ENCODE measurements around the gene ADH7.

Gene ADH7

GRCh38 chr4:99435154-99435553, at the start of gene ADH7:
Gene ADH7 (minus strand): TSS chr4:99435342. CDS start chr4:99435233, 109 bp downstream.
- no peak for DNase-seq (ENCODE audit: low read depth in 2 of 2, low spot score in 1 of 2)

- DNase-seq (ENCODE audit: low read depth in 2 of 2, low spot score in 1 of 2): no peak
These were observed 48.5 kb upstream of the ADH7 start for GRCh38 chr4:99483636-99484035.

GRCh38 chr4:99473131-99473530, 38.0 kb upstream of the ADH7 start:
- DNase-seq (ENCODE audit: low read depth in 2 of 2, low spot score in 1 of 2): no peak

- no peak for DNase-seq (ENCODE audit: low read depth in 2 of 2, low spot score in 1 of 2)
These were observed 36.8 kb upstream of the ADH7 start for GRCh38 chr4:99471896-99472295.

GRCh38 chr4:99471349-99471748, 36.2 kb upstream of the ADH7 start:
- DNase-seq (ENCODE audit: low read depth in 2 of 2, low spot score in 1 of 2): no peak

GRCh38 chr4:99468889-99469288, 33.7 kb upstream of the ADH7 start:
- no peak for DNase-seq (ENCODE audit: low read depth in 2 of 2, low spot score in 1 of 2)

GRCh38 chr4:99467887-99468286, 32.7 kb upstream of the ADH7 start:
- no peak for DNase-seq (ENCODE audit: low read depth in 2 of 2, low spot score in 1 of 2)

GRCh38 chr4:99463566-99463965, 28.4 kb upstream of the ADH7 start:
- no peak for DNase-seq (ENCODE audit: low read depth in 2 of 2, low spot score in 1 of 2)

GRCh38 chr4:99462875-99463464, 27.8 kb upstream of the ADH7 start:
- DNase-seq (ENCODE audit: low read depth in 2 of 2, low spot score in 1 of 2): peak; percentile 0 to 6

- DNase-seq (ENCODE audit: low read depth in 2 of 2, low spot score in 1 of 2): no peak
These were observed 26.7 kb upstream of the ADH7 start for GRCh38 chr4:99461623-99462401.

- no peak for DNase-seq (ENCODE audit: low read depth in 2 of 2, low spot score in 1 of 2)
These were observed 24.5 kb upstream of the ADH7 start for GRCh38 chr4:99459546-99460042.

- DNase-seq (ENCODE audit: low read depth in 2 of 2, low spot score in 1 of 2): no peak
These were observed 23.8 kb upstream of the ADH7 start for GRCh38 chr4:99458911-99459447.

- DNase-seq (ENCODE audit: low read depth in 2 of 2, low spot score in 1 of 2): no peak
These were observed 22.5 kb upstream of the ADH7 start for GRCh38 chr4:99457676-99458075.

- DNase-seq (ENCODE audit: low read depth in 2 of 2, low spot score in 1 of 2): no peak
These were observed 22.1 kb upstream of the ADH7 start for GRCh38 chr4:99457270-99457669.

GRCh38 chr4:99447513-99447912, 12.4 kb upstream of the ADH7 start:
- no peak for DNase-seq (ENCODE audit: low read depth in 2 of 2, low spot score in 1 of 2)

GRCh38 chr4:99447079-99447478, 11.9 kb upstream of the ADH7 start:
- no peak for DNase-seq (ENCODE audit: low read depth in 2 of 2, low spot score in 1 of 2)

- DNase-seq (ENCODE audit: low read depth in 2 of 2, low spot score in 1 of 2): no peak
These were observed 3.3 kb upstream of the ADH7 start for GRCh38 chr4:99438405-99438780.

- no peak for DNase-seq (ENCODE audit: low read depth in 2 of 2, low spot score in 1 of 2)
These were observed 2.7 kb upstream of the ADH7 start for GRCh38 chr4:99437723-99438404.

GRCh38 chr4:99436976-99437722, 2.0 kb upstream of the ADH7 start:
- DNase-seq (ENCODE audit: low read depth in 2 of 2, low spot score in 1 of 2): no peak

GRCh38 chr4:99436462-99436861, 1.3 kb upstream of the ADH7 start:
- DNase-seq (ENCODE audit: low read depth in 2 of 2, low spot score in 1 of 2): no peak

- no peak for DNase-seq (ENCODE audit: low read depth in 2 of 2, low spot score in 1 of 2)
These were observed 5.0 kb downstream of the ADH7 start for GRCh38 chr4:99430106-99430505.
